Transverse colon (tissue), 4 donors: ENCODE measurements around the gene NFYA. TPM values are rescaled to one million over a fixed set of nuclear protein-coding genes. Genes with fewer than 3 reads are reported as not detected.

Experiments
- DNase-seq: peaks from one replicate; pipeline ENCODE4 v3.0.0-alpha.2; 2019
- H3K27ac ChIP-seq, 4 donors: fragments of 200-600 bp; sonication (generic); 2 replicates each; pipeline ENCODE4 v1.5.1; 2016 to 2018; ENCODE audit warnings: inconsistent platforms in 4 of 4
- H3K27me3 ChIP-seq: fragments of 200-600 bp; sonication (generic); 2 replicates; pipeline ENCODE4 v1.5.1; 2017; ENCODE audit warnings: inconsistent platforms
- H3K36me3 ChIP-seq, 4 donors: fragments of 200-600 bp; sonication (generic); 2 replicates each; pipeline ENCODE4 v1.5.1; 2017 to 2019; ENCODE audit warnings: inconsistent platforms in 4 of 4
- H3K4me1 ChIP-seq, 4 donors: fragments of 200-600 bp; sonication (generic); 2 replicates each; pipeline ENCODE4 v1.5.1; 2017 to 2020; ENCODE audit warnings: inconsistent platforms in 4 of 4
- H3K4me3 ChIP-seq, 4 donors: fragments of 200-600 bp; sonication (generic); 1 replicate in 1 of 4; 2 replicates in 3 of 4; pipeline versions ENCODE4 v1.5.1 to v1.6.1; 2017 to 2019; ENCODE audit warnings: inconsistent platforms in 4 of 4
- H3K9me3 ChIP-seq, 2 donors: fragments of 200-600 bp; sonication (generic); 2 replicates each; pipeline ENCODE4 v1.5.1; 2017 to 2019; ENCODE audit warnings: inconsistent platforms in 2 of 2
- EP300 ChIP-seq: sonication (generic); formaldehyde crosslinking; IDR thresholded peaks from one replicate; pipeline ENCODE4 v1.6.1; 2017; ENCODE audit warnings: antibody characterized with exemption, low read depth
- POLR2A ChIP-seq: fragments of 450-650 bp; IDR thresholded peaks from one replicate; pipeline ENCODE4 v1.6.1; 2016; ENCODE audit warnings: antibody characterized with exemption, mild to moderate bottlenecking, moderate library complexity
- POLR2AphosphoS5 ChIP-seq, 3 donors: sonication (generic); formaldehyde crosslinking; IDR thresholded peaks; one replicate each; pipeline ENCODE4 v1.6.1; 2016; ENCODE audit warnings: antibody characterized with exemption in 3 of 3
- WGBS, 2 donors: methylation state at CpG; one replicate each; pipeline ENCODE4 v1.1.5; 2018; ENCODE audit warnings: low coverage in 1 of 2; 5-methylcytosine and 5-hydroxymethylcytosine counted together
- in situ Hi-C, 4 donors: fragments of 200-750 bp; cut with MboI; loops; one replicate each; pipeline versions ENCODE4 v1.15.0 to v1.15.1; 2017; ENCODE audit warnings: low sequenced_read_pairs in 3 of 4, low pct_ligation_motif_present in 1 of 4, low pct_unique_long_range_greater_than_20kb in 1 of 4
- intact Hi-C: fragments of 100-400 bp; cut with DNase I; formaldehyde crosslinking; loops from one replicate; pipeline ENCODE4 v1.15.1; 2023; ENCODE audit warnings: low total_unique reads
- total RNA-seq, 4 donors: library from RNA; depleted of rRNA; stranded (reverse); fragments of >200 nt; gene quantifications; one replicate each; pipeline ENCODE4 v1.1.0, GENCODE V29; 2016
- TF ChIP-seq, protein P1 (sequence below), 5 experiments: fragments of 200-600 bp in 3 of 5; fragments of 450-650 bp in 2 of 5; sonication (generic) in 3 of 5; IDR thresholded peaks; 1 replicate in 2 of 5; 2 replicates in 3 of 5; pipeline ENCODE4 v1.5.1; 2016 to 2017; ENCODE audit warnings: antibody characterized with exemption in 5 of 5, inconsistent platforms in 3 of 5, mild to moderate bottlenecking in 2 of 5, moderate library complexity in 1 of 5

The NFYA gene
- total RNA-seq, 4 donors from 2014 or later, result 11.1 to 64.3 (median 20.9) TPM

DNA sequence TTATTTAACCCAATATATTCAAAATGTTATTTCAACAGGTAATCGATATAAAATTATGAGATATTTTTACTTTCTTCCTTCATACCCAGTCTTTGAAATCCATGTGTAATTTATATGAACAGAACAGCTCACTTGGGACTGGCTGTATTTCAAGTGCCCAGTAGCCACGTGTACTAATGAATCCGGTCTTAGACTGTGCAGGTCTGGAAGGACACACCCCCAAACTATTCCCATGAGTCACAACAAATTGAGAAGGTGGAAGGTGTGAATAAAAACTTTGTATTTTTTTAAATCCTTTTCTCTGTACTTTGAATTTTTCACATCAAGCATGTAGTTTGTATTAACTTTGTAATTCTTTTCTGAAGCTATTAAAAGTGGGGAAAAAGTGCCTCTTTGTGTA is 36.6 kb upstream of the NFYA start:
- WGBS, 2 donors, result 51 to 59% methylated on average over 3 of the region's 3 CpGs
- in situ Hi-C loops (loop anchor here in 2 of 4 donors (25.0 kb wide), 2 partner anchors 1049 to 1674 kb away; no protein-coding TSS in a partner anchor), intact Hi-C loops (loop anchor here (10.0 kb wide), 1 partner anchor 141 kb away; no protein-coding TSS in a partner anchor)
- no peak for TF ChIP-seq POLR2A
- TF ChIP-seq POLR2AphosphoS5 (IDR thresholded peaks at IDR 0.05), result no peak
- no peak for TF ChIP-seq EP300
- TF ChIP-seq, protein P1, sequence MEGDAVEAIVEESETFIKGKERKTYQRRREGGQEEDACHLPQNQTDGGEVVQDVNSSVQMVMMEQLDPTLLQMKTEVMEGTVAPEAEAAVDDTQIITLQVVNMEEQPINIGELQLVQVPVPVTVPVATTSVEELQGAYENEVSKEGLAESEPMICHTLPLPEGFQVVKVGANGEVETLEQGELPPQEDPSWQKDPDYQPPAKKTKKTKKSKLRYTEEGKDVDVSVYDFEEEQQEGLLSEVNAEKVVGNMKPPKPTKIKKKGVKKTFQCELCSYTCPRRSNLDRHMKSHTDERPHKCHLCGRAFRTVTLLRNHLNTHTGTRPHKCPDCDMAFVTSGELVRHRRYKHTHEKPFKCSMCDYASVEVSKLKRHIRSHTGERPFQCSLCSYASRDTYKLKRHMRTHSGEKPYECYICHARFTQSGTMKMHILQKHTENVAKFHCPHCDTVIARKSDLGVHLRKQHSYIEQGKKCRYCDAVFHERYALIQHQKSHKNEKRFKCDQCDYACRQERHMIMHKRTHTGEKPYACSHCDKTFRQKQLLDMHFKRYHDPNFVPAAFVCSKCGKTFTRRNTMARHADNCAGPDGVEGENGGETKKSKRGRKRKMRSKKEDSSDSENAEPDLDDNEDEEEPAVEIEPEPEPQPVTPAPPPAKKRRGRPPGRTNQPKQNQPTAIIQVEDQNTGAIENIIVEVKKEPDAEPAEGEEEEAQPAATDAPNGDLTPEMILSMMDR (IDR thresholded peaks at IDR 0.05), result no peak
- no peak for DNase-seq
- H3K27ac ChIP-seq, result no peak overlapping the region
- no peaks in the 10 kb centered on the region for H3K36me3 ChIP-seq
- no peak overlapping the region for H3K4me3 ChIP-seq
- H3K27me3 ChIP-seq, result no peaks in the 10 kb centered on the region
- no peaks in the 10 kb centered on the region for H3K9me3 ChIP-seq
- H3K4me1 ChIP-seq, result peaks cover 0 to 20% (median 5%) of the 10 kb centered on the region in 4 donors

DNA sequence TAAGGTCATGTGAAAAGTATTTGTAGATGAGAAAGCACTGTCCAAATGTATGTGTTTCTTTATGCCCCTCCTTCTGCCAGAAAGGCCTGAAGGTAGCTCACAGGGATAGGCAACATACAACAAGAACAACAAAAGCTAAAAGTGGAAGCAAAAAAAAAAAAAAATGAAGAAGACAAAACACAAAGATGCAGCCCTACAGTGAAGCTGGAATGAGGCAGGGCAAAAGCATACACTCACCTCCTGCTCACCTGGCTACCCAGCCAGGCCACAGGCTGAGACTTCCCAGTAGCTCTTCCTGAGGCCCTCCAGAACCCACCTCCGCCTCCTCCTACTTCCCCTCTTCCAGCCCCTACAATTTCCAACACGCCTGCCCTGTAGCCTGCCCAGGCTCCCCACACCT is 36.2 kb upstream of the NFYA start:
- TF ChIP-seq EP300 (no peak), POLR2AphosphoS5 (IDR thresholded peaks at IDR 0.05) (no peak), POLR2A (no peak)
- TF ChIP-seq, protein P1 (IDR thresholded peaks at IDR 0.05), result no peak
- intact Hi-C loops (loop anchor here (10.0 kb wide), 1 partner anchor 142 kb away; no protein-coding TSS in a partner anchor), in situ Hi-C loops (loop anchor here in 2 of 4 donors (25.0 kb wide), 2 partner anchors 1049 to 1674 kb away; no protein-coding TSS in a partner anchor)
- H3K27me3 ChIP-seq, result no peaks in the 10 kb centered on the region
- H3K9me3 ChIP-seq, result no peaks in the 10 kb centered on the region
- no peak for DNase-seq
- no peaks in the 10 kb centered on the region for H3K36me3 ChIP-seq
- H3K4me3 ChIP-seq, result no peak overlapping the region
- no peak overlapping the region for H3K27ac ChIP-seq
- peaks cover 0 to 20% (median 6%) of the 10 kb centered on the region in 4 donors for H3K4me1 ChIP-seq
- 85 to 87% methylated on average over 2 of the region's 2 CpGs for WGBS, 2 donors

DNA sequence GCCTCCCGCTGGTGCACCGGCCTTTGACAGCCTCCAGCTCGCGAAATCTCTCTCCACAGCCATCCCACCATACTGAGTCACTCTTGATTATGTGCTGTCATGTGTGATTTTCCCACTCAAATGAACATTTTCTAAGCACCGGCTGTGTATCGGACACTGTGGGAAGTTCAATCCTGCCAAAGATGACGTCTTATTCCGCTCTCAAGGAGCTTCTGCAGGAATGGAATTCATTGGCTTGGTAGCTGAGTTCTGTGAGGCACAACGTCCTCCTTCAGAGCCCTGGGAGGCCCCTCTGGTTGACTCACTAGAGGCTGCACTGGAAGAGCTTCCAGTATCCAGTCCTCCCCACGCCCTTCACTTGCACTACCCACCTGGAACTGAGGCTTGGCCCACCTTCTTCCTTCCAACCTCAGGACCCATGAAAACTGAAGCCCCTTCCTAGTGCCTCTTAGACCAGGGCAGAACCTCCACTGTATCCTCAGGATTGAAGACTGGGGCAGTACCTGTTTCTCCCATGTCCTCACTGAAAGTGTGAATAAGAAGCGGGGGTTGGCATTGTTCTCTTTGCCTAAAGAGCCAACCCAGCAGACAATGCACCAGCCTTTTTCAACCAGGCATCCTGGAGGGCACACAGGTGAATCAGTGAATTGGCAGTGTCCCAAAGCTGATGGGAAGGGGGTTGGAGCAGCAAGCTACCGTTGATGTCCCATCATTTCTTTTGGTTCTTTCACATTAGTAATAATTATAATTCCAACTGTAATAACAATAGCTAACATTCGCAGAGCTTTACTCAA is 35.5 kb upstream of the NFYA start:
- H3K4me1 ChIP-seq, result peaks cover 0 to 20% (median 6%) of the 10 kb centered on the region in 4 donors
- H3K9me3 ChIP-seq, result no peaks in the 10 kb centered on the region
- WGBS, 2 donors, result 84 to 97% methylated on average over 6 to 13 of the region's 13 CpGs
- intact Hi-C loops, result loop anchor here (10.0 kb wide), 1 partner anchor 143 kb away; no protein-coding TSS in a partner anchor
- no peak overlapping the region for H3K27ac ChIP-seq
- no peaks in the 10 kb centered on the region for H3K36me3 ChIP-seq
- no peak for DNase-seq
- no peak overlapping the region for H3K4me3 ChIP-seq
- in situ Hi-C loops, result loop anchor here in 2 of 4 donors (25.0 kb wide), 2 partner anchors 1050 to 1675 kb away; no protein-coding TSS in a partner anchor
- TF ChIP-seq POLR2A (no peak), EP300 (no peak)
- TF ChIP-seq, protein P1 (IDR thresholded peaks at IDR 0.05), result no peak
- no peaks in the 10 kb centered on the region for H3K27me3 ChIP-seq

DNA sequence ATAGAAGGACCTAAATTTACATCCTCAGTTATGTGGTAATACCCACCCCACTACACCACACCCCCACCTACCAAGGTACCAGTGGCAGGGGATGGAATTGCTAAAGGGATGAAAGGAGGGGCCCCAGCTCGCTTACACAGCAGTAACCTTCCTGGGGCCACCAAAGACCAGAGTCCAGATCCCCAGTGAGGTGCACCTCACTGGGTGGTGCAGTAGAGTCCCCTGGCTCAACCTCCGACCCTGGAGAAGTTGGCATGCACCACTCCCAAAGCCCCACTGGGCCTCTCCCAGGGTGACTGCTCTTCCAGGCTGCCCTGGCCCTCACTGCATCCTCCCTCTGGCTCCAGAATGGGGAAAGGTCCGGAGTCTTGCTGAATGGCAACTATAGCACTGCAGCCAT is 34.6 kb upstream of the NFYA start:
- Histone ChIP-seq H3K27ac (no peak overlapping the region), H3K4me1 (peaks cover 0 to 20% (median 6%) of the 10 kb centered on the region in 4 donors), H3K27me3 (no peaks in the 10 kb centered on the region), H3K4me3 (no peak overlapping the region), H3K9me3 (no peaks in the 10 kb centered on the region), H3K36me3 (no peaks in the 10 kb centered on the region)
- intact Hi-C loops, result loop anchor here (10.0 kb wide), 1 partner anchor 143 kb away; no protein-coding TSS in a partner anchor
- no peak for TF ChIP-seq POLR2AphosphoS5 (IDR thresholded peaks at IDR 0.05)
- no peak for TF ChIP-seq POLR2A
- TF ChIP-seq, protein P1 (IDR thresholded peaks at IDR 0.05), result no peak
- no peak for TF ChIP-seq EP300
- in situ Hi-C loops, result loop anchor here in 2 of 4 donors (25.0 kb wide), 2 partner anchors 1051 to 1676 kb away; no protein-coding TSS in a partner anchor
- DNase-seq, result no peak
- 93% methylated on average over 2 of the region's 3 CpGs; no CpG with 5 or more reads in 1 of the 2 donors for WGBS, 2 donors
